K562 (cell line): ENCODE data around the gene PPM1G. TPM values are rescaled to one million over a fixed set of nuclear protein-coding genes. Genes with fewer than 3 reads are reported as not detected.

Experiments
- ADNP ChIP-seq: fragments of 200-800 bp; sonication (Bioruptor generic); IDR thresholded peaks from 2 replicates; pipeline ENCODE4 v1.6.1; 2016; ENCODE audit warnings: missing genetic modification characterization, missing compliant biosample characterization
- BCOR ChIP-seq: fragments of 450-650 bp; IDR thresholded peaks from 2 replicates; pipeline ENCODE4 v1.6.1; 2016
- CEBPG ChIP-seq, 3 experiments: fragments of 200-800 bp in 1 of 3; sonication (Bioruptor generic) in 1 of 3; sonication (generic) in 1 of 3; formaldehyde crosslinking in 1 of 3; IDR thresholded peaks in 2 of 3; conservative IDR thresholded peaks in 1 of 3; 2 replicates each; pipeline versions ENCODE4 v1.6.1 to v1.8.0; 2016 to 2022; ENCODE audit warnings: missing compliant biosample characterization in 2 of 3, missing genetic modification characterization in 2 of 3, mild to moderate bottlenecking in 1 of 3, missing genetic modification reagents in 1 of 3
- ELF1 ChIP-seq: fragments of 200-800 bp; sonication (Bioruptor generic); IDR thresholded peaks from 2 replicates; pipeline ENCODE4 v1.6.1; 2016; ENCODE audit warnings: missing genetic modification characterization, missing compliant biosample characterization
- FIP1L1 ChIP-seq: fragments of 200-400 bp; formaldehyde crosslinking; IDR thresholded peaks from 2 replicates; pipeline ENCODE4 v1.6.1; 2018; ENCODE audit warnings: mild to moderate bottlenecking, low read depth, low read length; ENCODE audit not compliant: poor library complexity, severe bottlenecking
- FOSL1 ChIP-seq: fragments of 200-800 bp; sonication (Bioruptor generic); conservative IDR thresholded peaks from 2 replicates; pipeline ENCODE4 v1.6.1; 2016; ENCODE audit warnings: missing genetic modification characterization, missing compliant biosample characterization
- GABPB1 ChIP-seq: sonication (generic); formaldehyde crosslinking; IDR thresholded peaks from 2 replicates; pipeline ENCODE4 v1.8.0; 2022; ENCODE audit warnings: mild to moderate bottlenecking, missing genetic modification reagents
- GTF2E2 ChIP-seq: fragments of 200-800 bp; sonication (Bioruptor generic); IDR thresholded peaks from 2 replicates; pipeline ENCODE4 v1.6.1; 2016; ENCODE audit warnings: missing genetic modification characterization, missing compliant biosample characterization
- IFI16 ChIP-seq: fragments of 250-450 bp; sonication (Bioruptor Pico); IDR thresholded peaks from 2 replicates; pipeline ENCODE4 v2.1.2; 2022; ENCODE audit warnings: mild to moderate bottlenecking, inconsistent platforms
- IRF2 ChIP-seq: sonication (generic); formaldehyde crosslinking; IDR thresholded peaks from 2 replicates; pipeline ENCODE4 v1.8.1; 2022; ENCODE audit warnings: mild to moderate bottlenecking, missing genetic modification reagents
- POLR3G ChIP-seq: IDR thresholded peaks from 2 replicates; pipeline ENCODE4 v1.6.1; 2011; ENCODE audit not compliant: insufficient read length, insufficient replicate concordance; ENCODE audit errors: extremely low read depth
- SETDB1 ChIP-seq: IDR thresholded peaks from one replicate; pipeline ENCODE4 v1.6.1; 2012; ENCODE audit warnings: low read length, control low read depth, inconsistent platforms
- SRSF7 ChIP-seq: fragments of 200-400 bp; formaldehyde crosslinking; optimal IDR thresholded peaks from 2 replicates; pipeline ENCODE3; 2017; ENCODE audit warnings: mild to moderate bottlenecking, low read depth, low read length
- TOE1 ChIP-seq, 2 experiments: fragments of 450-650 bp in 1 of 2; sonication (generic) in 1 of 2; formaldehyde crosslinking in 1 of 2; IDR thresholded peaks; 2 replicates each; pipeline versions ENCODE4 v1.7.1 to v1.8.0; 2016 to 2022; ENCODE audit warnings: borderline replicate concordance in 2 of 2, mild to moderate bottlenecking in 2 of 2, antibody characterized with exemption in 1 of 2, inconsistent platforms in 1 of 2, low read depth in 1 of 2, missing genetic modification reagents in 1 of 2, moderate library complexity in 1 of 2
- ZNF165 ChIP-seq: fragments of 250-450 bp; sonication (Bioruptor Pico); IDR thresholded peaks from 2 replicates; pipeline ENCODE4 v1.4.0; 2020; ENCODE audit warnings: borderline replicate concordance
- polyA plus RNA-seq, 8 experiments: library from polyadenylated mRNA; depleted of rRNA in 4 of 8; stranded (reverse) in 5 of 8; unstranded in 3 of 8; fragments of >200 nt; fragmentation: Nextera tagmentation in 2 of 8; fragmentation: Illumina TruSeq in 1 of 8; extraction: Ambion mirVana in 2 of 8; extraction: Trizol in 1 of 8; gene quantifications; 2 replicates each; pipeline versions ENCODE4 v1.2.1 to v1.2.3, GENCODE V29; 2011 to 2014; ENCODE audit warnings: inconsistent platforms in 1 of 8, missing spikeins in 1 of 8
- total RNA-seq, 7 experiments: library from RNA; depleted of rRNA in 6 of 7; stranded (reverse); fragments of >200 nt in 6 of 7; fragmentation: Illumina TruSeq in 2 of 7; extraction: Trizol in 2 of 7; gene quantifications; 2 replicates each; pipeline versions ENCODE4 v1.2.1 to v1.2.3, GENCODE V29; 2011 to 2021; ENCODE audit warnings: low replicate concordance in 1 of 7
- TF ChIP-seq, protein P1 (sequence below): sonication (generic); formaldehyde crosslinking; IDR thresholded peaks from 2 replicates; pipeline ENCODE4 v1.8.0; 2023; ENCODE audit warnings: mild to moderate bottlenecking, missing genetic modification reagents
- TF ChIP-seq, protein P2 (sequence below): fragments of 450-650 bp; IDR thresholded peaks from 2 replicates; pipeline ENCODE4 v1.6.1; 2016; ENCODE audit warnings: missing biosample characterization, missing genetic modification characterization
- TF ChIP-seq, protein P3 (sequence below): fragments of 450-650 bp; formaldehyde crosslinking; IDR thresholded peaks from 2 replicates; pipeline ENCODE4 v1.4.0; 2020; ENCODE audit warnings: mild to moderate bottlenecking, moderate library complexity
- TF ChIP-seq, protein P4 (sequence below): fragments of 450-650 bp; formaldehyde crosslinking; IDR thresholded peaks from 2 replicates; pipeline ENCODE4 v1.4.0; 2020; ENCODE audit warnings: mild to moderate bottlenecking, moderate library complexity

PPM1G gene
- total and polyA plus RNA-seq, 9 of the 15 experiments (the other 6 are each of a cell fraction or from before 2014, with no cell fraction given), result 61.7 to 230 (median 153) TPM

DNA sequence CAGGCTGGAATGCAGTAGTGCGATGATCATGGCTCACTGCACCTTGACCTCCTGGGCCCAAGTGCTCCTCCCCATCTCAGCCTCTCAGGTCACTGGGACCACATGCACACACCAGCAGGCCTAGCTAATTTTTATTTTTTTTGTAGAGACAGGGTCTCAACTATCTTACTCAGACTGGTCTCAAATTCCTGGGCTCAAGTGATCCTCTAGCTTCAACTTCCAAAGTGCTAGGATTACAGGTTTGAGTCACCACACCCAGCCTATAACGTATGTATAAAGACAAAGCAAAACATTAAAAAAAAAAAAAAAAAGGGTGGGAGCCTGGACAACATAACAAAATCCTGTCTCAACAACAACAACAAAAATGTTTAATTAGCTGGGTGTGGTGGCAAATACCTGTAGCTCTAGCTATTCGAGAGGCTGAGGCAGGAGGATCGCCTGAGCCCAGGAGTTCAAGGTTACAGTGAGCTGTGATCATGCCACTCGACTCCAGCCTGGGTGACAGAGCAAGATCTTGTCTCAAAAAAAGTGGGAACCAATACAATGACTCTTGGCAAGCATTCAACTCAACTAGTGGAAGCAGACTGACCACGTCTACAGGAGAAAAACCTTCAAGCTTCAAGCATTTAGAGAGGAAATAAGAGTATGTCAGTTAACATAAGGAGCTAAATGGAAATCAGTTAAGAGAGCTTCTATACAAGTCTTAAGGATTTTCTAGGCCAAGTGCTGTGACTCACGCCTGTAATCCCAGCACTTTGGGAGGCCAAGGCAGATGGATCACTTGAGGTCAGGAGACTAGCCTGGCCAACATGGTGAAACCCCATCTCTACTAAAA is 55.4 kb downstream of the PPM1G start (continued):
- TF ChIP-seq, protein P1, sequence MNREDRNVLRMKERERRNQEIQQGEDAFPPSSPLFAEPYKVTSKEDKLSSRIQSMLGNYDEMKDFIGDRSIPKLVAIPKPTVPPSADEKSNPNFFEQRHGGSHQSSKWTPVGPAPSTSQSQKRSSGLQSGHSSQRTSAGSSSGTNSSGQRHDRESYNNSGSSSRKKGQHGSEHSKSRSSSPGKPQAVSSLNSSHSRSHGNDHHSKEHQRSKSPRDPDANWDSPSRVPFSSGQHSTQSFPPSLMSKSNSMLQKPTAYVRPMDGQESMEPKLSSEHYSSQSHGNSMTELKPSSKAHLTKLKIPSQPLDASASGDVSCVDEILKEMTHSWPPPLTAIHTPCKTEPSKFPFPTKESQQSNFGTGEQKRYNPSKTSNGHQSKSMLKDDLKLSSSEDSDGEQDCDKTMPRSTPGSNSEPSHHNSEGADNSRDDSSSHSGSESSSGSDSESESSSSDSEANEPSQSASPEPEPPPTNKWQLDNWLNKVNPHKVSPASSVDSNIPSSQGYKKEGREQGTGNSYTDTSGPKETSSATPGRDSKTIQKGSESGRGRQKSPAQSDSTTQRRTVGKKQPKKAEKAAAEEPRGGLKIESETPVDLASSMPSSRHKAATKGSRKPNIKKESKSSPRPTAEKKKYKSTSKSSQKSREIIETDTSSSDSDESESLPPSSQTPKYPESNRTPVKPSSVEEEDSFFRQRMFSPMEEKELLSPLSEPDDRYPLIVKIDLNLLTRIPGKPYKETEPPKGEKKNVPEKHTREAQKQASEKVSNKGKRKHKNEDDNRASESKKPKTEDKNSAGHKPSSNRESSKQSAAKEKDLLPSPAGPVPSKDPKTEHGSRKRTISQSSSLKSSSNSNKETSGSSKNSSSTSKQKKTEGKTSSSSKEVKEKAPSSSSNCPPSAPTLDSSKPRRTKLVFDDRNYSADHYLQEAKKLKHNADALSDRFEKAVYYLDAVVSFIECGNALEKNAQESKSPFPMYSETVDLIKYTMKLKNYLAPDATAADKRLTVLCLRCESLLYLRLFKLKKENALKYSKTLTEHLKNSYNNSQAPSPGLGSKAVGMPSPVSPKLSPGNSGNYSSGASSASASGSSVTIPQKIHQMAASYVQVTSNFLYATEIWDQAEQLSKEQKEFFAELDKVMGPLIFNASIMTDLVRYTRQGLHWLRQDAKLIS (CRISPR knock-in tag), result no peak
- TF ChIP-seq GTF2E2 (no peak), ZNF165 (no peak), GABPB1 (CRISPR knock-in tag) (no peak), TOE1 (IDR thresholded peaks at IDR 0.05; ENCODE audit: borderline replicate concordance) (no peak), TOE1 (CRISPR knock-in tag; IDR thresholded peaks at IDR 0.05; ENCODE audit: borderline replicate concordance, low read depth) (no peak), ELF1 (0 out of 2 replicates have a peak, but pooled peaks have one; percentile 25), IRF2 (CRISPR knock-in tag) (no peak), BCOR (0 out of 2 replicates have a peak, but pooled peaks have one; percentile 3), CEBPG (CRISPR knock-in tag; IDR thresholded peaks at IDR 0.05) (no peak), CEBPG (tag; conservative IDR thresholded peaks at IDR 0.05 in 1 of 2, IDR thresholded peaks at IDR 0.05 in 1 of 2) (no peak), FOSL1 (tag) (peak; percentile 52), POLR3G (no peak), IFI16 (CRISPR knock-in tag) (no peak), ADNP (tag) (no peak), SETDB1 (no peak), FIP1L1 (no peak), SRSF7 (no peak)
- TF ChIP-seq, protein P2, sequence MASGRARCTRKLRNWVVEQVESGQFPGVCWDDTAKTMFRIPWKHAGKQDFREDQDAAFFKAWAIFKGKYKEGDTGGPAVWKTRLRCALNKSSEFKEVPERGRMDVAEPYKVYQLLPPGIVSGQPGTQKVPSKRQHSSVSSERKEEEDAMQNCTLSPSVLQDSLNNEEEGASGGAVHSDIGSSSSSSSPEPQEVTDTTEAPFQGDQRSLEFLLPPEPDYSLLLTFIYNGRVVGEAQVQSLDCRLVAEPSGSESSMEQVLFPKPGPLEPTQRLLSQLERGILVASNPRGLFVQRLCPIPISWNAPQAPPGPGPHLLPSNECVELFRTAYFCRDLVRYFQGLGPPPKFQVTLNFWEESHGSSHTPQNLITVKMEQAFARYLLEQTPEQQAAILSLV (tag), result no peak
- TF ChIP-seq, protein P3, sequence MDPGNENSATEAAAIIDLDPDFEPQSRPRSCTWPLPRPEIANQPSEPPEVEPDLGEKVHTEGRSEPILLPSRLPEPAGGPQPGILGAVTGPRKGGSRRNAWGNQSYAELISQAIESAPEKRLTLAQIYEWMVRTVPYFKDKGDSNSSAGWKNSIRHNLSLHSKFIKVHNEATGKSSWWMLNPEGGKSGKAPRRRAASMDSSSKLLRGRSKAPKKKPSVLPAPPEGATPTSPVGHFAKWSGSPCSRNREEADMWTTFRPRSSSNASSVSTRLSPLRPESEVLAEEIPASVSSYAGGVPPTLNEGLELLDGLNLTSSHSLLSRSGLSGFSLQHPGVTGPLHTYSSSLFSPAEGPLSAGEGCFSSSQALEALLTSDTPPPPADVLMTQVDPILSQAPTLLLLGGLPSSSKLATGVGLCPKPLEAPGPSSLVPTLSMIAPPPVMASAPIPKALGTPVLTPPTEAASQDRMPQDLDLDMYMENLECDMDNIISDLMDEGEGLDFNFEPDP (CRISPR knock-in tag), result no peak
- TF ChIP-seq, protein P4, sequence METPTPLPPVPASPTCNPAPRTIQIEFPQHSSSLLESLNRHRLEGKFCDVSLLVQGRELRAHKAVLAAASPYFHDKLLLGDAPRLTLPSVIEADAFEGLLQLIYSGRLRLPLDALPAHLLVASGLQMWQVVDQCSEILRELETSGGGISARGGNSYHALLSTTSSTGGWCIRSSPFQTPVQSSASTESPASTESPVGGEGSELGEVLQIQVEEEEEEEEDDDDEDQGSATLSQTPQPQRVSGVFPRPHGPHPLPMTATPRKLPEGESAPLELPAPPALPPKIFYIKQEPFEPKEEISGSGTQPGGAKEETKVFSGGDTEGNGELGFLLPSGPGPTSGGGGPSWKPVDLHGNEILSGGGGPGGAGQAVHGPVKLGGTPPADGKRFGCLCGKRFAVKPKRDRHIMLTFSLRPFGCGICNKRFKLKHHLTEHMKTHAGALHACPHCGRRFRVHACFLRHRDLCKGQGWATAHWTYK (CRISPR knock-in tag), result no peak
